ENCODE results near the gene LRP1B.

DNA sequence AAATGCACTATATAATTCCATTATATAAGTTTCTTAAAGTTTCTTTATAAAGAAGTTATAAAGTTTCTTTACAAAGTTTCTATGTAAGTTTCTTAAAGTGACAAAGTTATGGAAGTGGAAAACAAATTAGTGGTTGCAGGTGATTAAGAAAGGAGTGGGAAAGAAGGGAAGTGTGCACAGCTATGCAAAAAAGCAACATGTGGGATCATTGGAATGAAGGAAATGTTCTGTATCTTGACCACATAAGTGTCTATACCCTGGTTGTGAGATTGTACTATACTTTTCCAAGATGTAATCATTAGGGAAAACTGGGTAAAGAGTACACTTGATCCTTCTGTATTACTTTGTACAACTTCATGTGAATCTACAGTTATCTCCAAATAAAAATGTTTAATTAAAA lies 1541.1 kb downstream of the LRP1B start:
- TF ChIP-seq, protein P1, sequence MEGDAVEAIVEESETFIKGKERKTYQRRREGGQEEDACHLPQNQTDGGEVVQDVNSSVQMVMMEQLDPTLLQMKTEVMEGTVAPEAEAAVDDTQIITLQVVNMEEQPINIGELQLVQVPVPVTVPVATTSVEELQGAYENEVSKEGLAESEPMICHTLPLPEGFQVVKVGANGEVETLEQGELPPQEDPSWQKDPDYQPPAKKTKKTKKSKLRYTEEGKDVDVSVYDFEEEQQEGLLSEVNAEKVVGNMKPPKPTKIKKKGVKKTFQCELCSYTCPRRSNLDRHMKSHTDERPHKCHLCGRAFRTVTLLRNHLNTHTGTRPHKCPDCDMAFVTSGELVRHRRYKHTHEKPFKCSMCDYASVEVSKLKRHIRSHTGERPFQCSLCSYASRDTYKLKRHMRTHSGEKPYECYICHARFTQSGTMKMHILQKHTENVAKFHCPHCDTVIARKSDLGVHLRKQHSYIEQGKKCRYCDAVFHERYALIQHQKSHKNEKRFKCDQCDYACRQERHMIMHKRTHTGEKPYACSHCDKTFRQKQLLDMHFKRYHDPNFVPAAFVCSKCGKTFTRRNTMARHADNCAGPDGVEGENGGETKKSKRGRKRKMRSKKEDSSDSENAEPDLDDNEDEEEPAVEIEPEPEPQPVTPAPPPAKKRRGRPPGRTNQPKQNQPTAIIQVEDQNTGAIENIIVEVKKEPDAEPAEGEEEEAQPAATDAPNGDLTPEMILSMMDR (IDR thresholded peaks at IDR 0.05), result no peak
- no peak for TF ChIP-seq POLR2AphosphoS5 (IDR thresholded peaks at IDR 0.05; ENCODE audit: insufficient read depth in 1 of 2, low read depth in 1 of 2)

All from vagina (tissue), 2 donors.